Peyer's patch (tissue), 4 donors: ENCODE measurements around the gene PAX7. TPM values are rescaled to one million over a fixed set of nuclear protein-coding genes. Genes with fewer than 3 reads are reported as not detected.

Experiments used
- DNase-seq, 3 donors: peaks; one replicate each; pipeline ENCODE4 v3.0.0-alpha.2; 2017 to 2019
- H3K27ac ChIP-seq, 4 donors: fragments of 200-600 bp; sonication (generic); one replicate each; pipeline ENCODE4 v1.5.1; 2016 to 2019
- H3K27me3 ChIP-seq, 2 donors: fragments of 200-600 bp; sonication (generic); one replicate each; pipeline ENCODE4 v1.5.1; 2019
- H3K36me3 ChIP-seq, 3 donors: fragments of 200-600 bp; sonication (generic); one replicate each; pipeline ENCODE4 v1.5.1; 2016 to 2019
- H3K4me1 ChIP-seq, 4 donors: fragments of 200-600 bp; sonication (generic); one replicate each; pipeline ENCODE4 v1.5.1; 2016 to 2019
- H3K4me3 ChIP-seq, 4 donors: fragments of 200-600 bp; sonication (generic); 1 replicate in 3 of 4; 2 replicates in 1 of 4; pipeline ENCODE4 v1.5.1; 2016 to 2019; ENCODE audit warnings: mild to moderate bottlenecking in 1 of 4
- H3K9me3 ChIP-seq, 4 donors: fragments of 200-600 bp; sonication (generic); one replicate each; pipeline ENCODE4 v1.5.1; 2016 to 2019; ENCODE audit warnings: mild to moderate bottlenecking in 1 of 4
- CTCF ChIP-seq, 6 experiments: fragments of 450-650 bp in 4 of 6; fragments of 200-600 bp in 2 of 6; sonication (generic) in 1 of 6; IDR thresholded peaks; one replicate each; pipeline ENCODE4 v1.5.1; 2017 to 2019; ENCODE audit warnings: antibody characterized with exemption in 6 of 6, mild to moderate bottlenecking in 3 of 6, moderate library complexity in 1 of 6
- POLR2A ChIP-seq, 2 donors: fragments of 450-650 bp; IDR thresholded peaks; one replicate each; pipeline ENCODE4 v1.5.1; 2017; ENCODE audit warnings: antibody characterized with exemption in 2 of 2, mild to moderate bottlenecking in 2 of 2, moderate library complexity in 2 of 2
- total RNA-seq, 4 donors: library from RNA; depleted of rRNA; stranded (reverse); fragments of >200 nt; gene quantifications; one replicate each; pipeline ENCODE4 v1.1.0, GENCODE V29; 2016

The PAX7 gene
- total RNA-seq, 4 donors from 2014 or later: not detected

DNA sequence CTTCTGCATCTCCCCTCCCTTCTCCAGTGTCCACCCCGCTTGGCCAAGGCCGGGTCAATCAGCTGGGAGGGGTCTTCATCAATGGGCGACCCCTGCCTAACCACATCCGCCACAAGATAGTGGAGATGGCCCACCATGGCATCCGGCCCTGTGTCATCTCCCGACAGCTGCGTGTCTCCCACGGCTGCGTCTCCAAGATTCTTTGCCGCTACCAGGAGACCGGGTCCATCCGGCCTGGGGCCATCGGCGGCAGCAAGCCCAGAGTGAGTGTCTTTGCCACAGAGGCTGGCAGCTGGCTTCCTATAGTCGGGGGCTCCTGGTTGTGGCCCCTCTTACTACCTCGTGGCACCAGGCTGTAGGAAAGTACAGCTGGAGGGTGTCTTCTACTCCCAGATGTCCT is 3.6 kb downstream of the PAX7 start:
- no peak for TF ChIP-seq POLR2A (IDR thresholded peaks at IDR 0.05)
- TF ChIP-seq CTCF (IDR thresholded peaks at IDR 0.05): no peak
- DNase-seq: no peak

DNA sequence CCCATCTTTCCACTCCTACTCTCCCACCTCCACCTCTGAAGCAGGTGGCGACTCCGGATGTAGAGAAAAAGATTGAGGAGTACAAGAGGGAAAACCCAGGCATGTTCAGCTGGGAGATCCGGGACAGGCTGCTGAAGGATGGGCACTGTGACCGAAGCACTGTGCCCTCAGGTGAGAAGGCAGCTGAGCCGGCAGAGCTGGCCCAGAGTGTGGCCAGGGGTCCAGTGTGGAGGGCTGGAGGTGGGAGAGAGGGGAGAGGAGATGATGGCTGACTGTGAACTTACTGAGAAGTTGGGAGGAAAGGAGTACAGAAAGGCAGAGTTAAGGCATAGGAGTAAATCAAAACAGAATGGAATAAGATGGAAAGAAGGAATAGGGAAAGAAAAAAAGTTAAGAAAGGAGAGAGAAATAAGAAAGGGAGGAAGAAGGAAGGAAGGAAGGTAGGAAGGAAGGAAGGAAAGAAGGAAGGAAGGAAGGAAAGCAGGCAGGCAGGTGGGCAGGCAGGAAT is 4.5 kb downstream of the PAX7 start:
- no peak for DNase-seq
- H3K4me3 ChIP-seq: no peak overlapping the region
- H3K36me3 ChIP-seq: no peaks in the 10 kb centered on the region
- H3K4me1 ChIP-seq: peaks cover 0 to 15% (median 0%) of the 10 kb centered on the region in 4 donors
- TF ChIP-seq POLR2A (IDR thresholded peaks at IDR 0.05) (no peak), CTCF (IDR thresholded peaks at IDR 0.05) (no peak)
- no peak overlapping the region for H3K27ac ChIP-seq
- H3K9me3 ChIP-seq: no peaks in the 10 kb centered on the region
- H3K27me3 ChIP-seq: peaks cover 0 to 64% of the 10 kb centered on the region in 2 donors

More for the DNA sequence above, 3.6 kb downstream of the PAX7 start:
- Histone ChIP-seq H3K27me3 (peaks cover 0 to 64% of the 10 kb centered on the region in 2 donors), H3K9me3 (peaks cover 0 to 2% (median 0%) of the 10 kb centered on the region in 4 donors), H3K4me1 (peaks cover 0 to 15% (median 0%) of the 10 kb centered on the region in 4 donors), H3K27ac (no peak overlapping the region), H3K4me3 (no peak overlapping the region), H3K36me3 (no peaks in the 10 kb centered on the region)

DNA sequence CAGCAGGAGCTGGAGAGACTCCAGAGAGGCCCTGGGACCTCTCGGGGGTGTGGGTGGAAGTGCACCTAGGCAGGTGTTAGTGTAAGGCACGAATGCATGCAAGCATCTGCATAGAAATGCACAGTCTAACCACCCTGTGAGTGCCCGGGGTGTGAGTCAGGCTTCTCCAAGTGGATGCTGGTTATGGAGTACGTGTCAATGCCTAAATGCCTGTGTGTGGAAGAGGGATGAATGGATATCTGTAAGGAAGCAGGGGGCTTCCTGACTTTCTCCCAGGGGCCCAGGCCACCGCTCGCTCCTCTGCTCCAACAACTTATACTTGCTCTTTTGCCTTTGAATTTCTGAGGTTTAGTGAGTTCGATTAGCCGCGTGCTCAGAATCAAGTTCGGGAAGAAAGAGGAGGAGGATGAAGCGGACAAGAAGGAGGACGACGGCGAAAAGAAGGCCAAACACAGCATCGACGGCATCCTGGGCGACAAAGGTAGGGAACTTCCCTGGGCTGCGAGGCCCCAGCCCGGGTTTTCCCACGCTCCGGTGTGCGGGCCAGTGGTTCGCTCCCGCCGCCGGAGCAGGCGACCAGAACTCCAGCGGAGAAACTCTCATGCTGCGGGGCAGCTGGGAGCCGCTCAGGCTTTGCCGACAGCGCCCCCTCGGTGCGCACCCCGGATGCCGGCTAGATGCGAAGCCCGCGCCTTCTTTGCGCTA is 5.4 kb downstream of the PAX7 start:
- TF ChIP-seq POLR2A (IDR thresholded peaks at IDR 0.05): no peak
- no peak for TF ChIP-seq CTCF (IDR thresholded peaks at IDR 0.05)
- H3K4me3 ChIP-seq: no peak overlapping the region

GRCh38 chr1:18636596-18637508 is 6.2 kb downstream of the PAX7 start:
- H3K4me1 ChIP-seq: no peaks in the 10 kb centered on the region
- H3K36me3 ChIP-seq: no peaks in the 10 kb centered on the region
- H3K27ac ChIP-seq: no peak overlapping the region
- peaks cover 0 to 73% of the 10 kb centered on the region in 2 donors for H3K27me3 ChIP-seq
- DNase-seq: no peak
- no peaks in the 10 kb centered on the region for H3K9me3 ChIP-seq
- no peak overlapping the region for H3K4me3 ChIP-seq
- no peak for TF ChIP-seq POLR2A (IDR thresholded peaks at IDR 0.05)
- TF ChIP-seq CTCF (IDR thresholded peaks at IDR 0.05): no peak

More for the DNA sequence above, 5.4 kb downstream of the PAX7 start:
- Histone ChIP-seq H3K36me3 (no peaks in the 10 kb centered on the region), H3K27me3 (peaks cover 0 to 67% of the 10 kb centered on the region in 2 donors), H3K9me3 (no peaks in the 10 kb centered on the region), H3K27ac (no peak overlapping the region), H3K4me1 (peaks cover 0 to 6% (median 0%) of the 10 kb centered on the region in 4 donors)
- DNase-seq: no peak

- no peak for DNase-seq
- Histone ChIP-seq H3K27me3 (peaks cover 0 to 70% of the 10 kb centered on the region in 2 donors), H3K4me3 (no peak overlapping the region)
Observed at GRCh38 chr1:18637511-18637960, 6.9 kb downstream of the PAX7 start.

More at GRCh38 chr1:18637511-18637960, 6.9 kb downstream of the PAX7 start:
- Histone ChIP-seq H3K4me1 (no peaks in the 10 kb centered on the region), H3K36me3 (no peaks in the 10 kb centered on the region), H3K27ac (no peak overlapping the region), H3K9me3 (no peaks in the 10 kb centered on the region)
- no peak for TF ChIP-seq POLR2A (IDR thresholded peaks at IDR 0.05)
- TF ChIP-seq CTCF (IDR thresholded peaks at IDR 0.05): no peak
